T1000 (cell line): ENCODE measurements around the gene HMCN2.

ENCODE experiments used
- DNase-seq: peaks from one replicate; lab custom pipeline; 2025; ENCODE audit warnings: mixed read lengths; lab: John Stamatoyannopoulos, UW

HMCN2 gene

GRCh38 chr9:130414910-130415746 lies 149.6 kb downstream of the HMCN2 start:
- no peak for DNase-seq

DNA sequence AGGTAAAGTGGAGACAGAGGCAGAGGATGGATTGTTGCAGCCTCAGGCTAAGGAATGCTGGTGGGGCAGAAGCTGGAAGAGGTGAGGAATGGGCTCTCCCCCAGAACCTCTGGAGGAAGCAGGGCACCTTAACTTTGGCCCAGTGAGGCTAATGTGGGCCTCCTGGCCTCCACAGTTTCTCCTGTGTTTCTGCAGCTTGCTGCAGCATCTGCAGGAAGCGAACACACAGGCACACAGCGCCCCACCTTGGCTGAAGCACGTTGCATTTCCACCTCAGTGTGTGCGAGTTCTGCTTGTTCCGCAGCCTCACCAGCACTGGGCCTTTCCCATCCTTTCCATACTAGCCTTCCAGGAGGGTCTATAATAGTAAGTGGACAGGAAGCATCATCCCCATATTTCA lies 152.0 kb downstream of the HMCN2 start:
- no peak for DNase-seq

DNA sequence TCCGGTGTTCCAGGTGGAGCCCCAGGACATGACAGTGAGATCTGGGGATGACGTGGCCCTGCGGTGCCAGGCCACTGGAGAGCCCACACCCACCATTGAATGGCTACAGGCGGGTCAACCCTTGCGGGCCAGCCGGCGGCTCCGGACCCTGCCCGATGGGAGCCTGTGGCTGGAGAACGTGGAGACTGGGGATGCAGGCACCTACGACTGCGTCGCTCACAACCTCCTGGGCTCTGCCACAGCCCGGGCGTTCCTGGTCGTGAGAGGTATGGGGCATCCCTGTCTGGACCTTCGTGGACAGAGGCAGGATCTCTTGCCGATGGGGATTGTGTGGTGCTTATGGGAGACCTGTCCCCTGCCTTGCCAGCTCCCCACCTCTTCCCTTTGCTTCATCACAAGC lies 153.2 kb downstream of the HMCN2 start:
- no peak for DNase-seq

- no peak for DNase-seq
Measured at GRCh38 chr9:130419521-130420035, 154.0 kb downstream of the HMCN2 start.

DNA sequence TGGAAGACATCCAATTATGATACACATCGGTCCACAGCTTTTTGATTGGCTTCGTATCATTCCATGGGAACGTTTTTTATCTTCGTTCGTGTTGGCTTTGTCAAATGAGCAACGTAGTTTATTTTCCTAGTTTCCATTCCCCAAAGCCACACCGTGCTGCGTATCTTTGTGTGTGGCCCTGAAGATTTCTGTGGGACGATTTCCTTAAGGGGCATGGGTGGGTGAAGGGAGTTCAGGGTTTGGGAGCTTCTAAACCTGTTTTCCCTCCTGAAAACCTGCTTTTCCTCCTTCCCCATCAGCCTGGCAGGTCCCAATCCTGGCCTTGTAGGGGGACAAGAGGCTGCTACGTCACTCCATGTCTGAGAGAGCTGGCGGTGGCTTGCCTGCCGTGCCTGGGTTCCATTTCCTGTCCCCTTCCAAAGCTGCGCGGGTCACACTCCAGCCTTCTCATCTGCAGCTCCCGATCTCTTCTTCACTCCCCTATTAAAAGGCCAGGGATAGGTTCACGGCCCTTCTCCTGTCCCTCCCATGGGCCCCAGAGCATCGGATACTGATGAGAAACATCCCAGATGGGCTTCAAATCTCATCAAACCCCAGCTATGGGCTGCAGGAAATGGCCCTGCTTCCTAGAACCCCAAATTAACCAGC lies 155.7 kb downstream of the HMCN2 start:
- no peak for DNase-seq

DNA sequence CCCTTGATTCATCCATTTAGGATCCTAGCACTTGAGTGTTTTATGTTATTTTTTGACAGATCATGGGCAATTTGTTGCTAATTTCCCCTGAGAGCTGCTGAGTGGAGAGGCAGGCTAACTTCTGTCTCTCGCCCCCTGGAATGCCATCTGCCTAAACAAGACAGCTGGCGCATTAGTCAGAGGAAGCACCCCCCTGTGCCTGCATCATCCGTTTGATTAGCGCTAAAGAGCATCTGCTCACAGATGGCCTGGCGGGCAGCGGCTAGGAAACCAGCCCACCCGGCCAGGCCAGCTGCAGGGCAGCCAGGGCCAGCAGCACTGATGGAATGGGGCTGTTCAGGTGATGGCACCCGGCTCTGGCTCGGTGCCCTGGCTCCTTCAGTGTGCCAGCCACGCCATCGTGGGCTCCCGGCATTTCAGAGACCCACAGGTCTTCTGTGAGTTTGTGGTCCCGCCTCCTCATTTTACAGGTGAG lies 156.3 kb downstream of the HMCN2 start:
- DNase-seq: peak; percentile 66

- DNase-seq: no peak
Measured at GRCh38 chr9:130422546-130422945, 157.0 kb downstream of the HMCN2 start.

GRCh38 chr9:130423272-130423671 lies 157.7 kb downstream of the HMCN2 start:
- DNase-seq: no peak

DNA sequence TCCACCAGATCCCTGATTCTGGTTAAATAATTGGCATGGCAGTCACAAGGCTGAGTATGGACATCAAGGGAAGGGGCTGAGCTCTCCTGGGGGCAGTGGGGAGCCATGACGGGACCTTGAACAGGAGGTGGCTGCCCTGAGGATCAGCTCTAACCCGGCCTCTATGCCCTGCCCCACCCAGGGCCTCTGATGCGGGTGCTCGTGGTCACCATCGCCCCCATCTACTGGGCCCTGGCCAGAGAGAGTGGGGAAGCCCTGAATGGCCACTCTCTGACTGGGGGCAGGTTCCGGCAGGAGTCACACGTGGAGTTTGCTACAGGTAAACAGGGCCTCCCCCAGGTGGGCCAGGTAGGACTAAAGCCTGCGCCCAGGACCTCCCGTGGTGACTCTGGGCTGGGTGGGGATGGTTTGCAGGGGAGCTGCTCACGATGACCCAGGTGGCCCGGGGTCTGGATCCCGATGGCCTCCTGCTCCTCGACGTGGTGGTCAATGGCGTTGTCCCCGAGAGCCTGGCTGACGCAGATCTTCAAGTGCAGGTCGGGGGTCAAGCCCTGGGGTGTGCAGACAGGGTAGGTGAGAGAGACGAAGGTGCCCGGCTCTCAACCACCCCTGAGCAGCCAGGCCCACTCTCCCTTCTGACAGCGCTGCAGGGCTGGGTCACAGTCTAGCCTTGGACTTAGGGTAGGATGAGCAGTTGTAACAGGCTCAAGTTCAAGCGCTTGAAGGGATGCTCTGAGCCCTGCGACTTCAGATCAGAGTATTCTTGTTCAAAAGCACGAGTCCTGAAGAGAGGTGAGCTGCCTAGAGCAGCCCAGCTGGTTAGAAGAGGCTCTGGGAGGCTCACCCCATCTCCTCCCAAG lies 159.3 kb downstream of the HMCN2 start:
- DNase-seq: no peak

- no peak for DNase-seq
Measured at GRCh38 chr9:130425741-130426466, 160.3 kb downstream of the HMCN2 start.

DNA sequence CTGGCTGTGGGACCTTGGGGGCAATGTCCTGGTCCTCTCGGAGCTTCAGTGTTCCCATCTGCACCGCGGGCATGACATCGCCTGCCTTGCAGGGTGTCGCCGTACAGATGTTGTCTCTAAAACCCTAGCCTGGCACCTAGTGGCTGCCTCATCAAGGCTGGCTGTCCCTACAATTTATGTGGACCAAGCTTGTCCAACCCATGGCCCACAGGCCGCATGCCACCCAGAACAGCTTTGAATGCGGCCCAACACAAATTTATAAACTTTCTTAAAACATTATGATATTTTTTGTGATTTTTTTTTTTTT lies 160.9 kb downstream of the HMCN2 start:
- no peak for DNase-seq

DNA sequence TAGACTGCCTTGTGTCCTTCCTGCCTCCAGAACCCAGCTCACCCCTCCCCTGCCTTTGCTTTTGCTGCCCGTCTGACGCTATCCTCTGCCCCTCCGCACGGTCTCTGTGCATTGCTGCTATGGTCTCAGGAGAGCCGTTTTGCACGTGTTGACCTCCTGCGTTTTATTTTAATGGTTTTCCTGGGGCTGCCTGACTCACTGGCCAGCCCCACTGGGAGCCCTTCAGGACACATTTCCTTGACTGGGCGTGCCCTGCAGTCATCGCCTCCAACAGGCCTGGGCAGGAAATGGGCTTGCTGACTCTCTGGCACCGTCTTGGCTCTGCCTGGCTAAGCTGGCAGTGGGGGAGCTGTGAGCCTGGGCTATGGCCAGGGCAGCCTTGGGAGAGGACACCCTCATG lies 161.3 kb downstream of the HMCN2 start:
- DNase-seq: peak; percentile 92

DNA sequence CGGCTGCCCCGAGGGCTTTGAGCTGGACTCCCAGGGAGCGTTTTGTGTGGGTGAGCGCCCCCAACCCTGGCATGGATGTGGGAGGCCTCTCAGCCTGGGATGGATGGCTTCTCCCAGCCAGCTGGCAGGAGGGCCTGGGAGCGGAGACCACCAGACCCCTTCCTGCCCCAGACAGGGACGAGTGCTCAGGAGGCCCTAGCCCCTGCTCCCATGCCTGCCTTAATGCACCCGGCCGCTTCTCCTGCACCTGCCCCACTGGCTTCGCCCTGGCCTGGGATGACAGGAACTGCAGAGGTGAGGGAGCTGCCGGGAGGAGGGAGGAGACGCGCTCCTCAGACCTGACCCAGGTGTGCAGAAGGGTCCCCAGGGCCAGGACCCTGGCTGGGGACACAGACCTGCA lies 161.8 kb downstream of the HMCN2 start:
- DNase-seq: no peak

GRCh38 chr9:130428086-130428665 lies 162.6 kb downstream of the HMCN2 start:
- no peak for DNase-seq

DNA sequence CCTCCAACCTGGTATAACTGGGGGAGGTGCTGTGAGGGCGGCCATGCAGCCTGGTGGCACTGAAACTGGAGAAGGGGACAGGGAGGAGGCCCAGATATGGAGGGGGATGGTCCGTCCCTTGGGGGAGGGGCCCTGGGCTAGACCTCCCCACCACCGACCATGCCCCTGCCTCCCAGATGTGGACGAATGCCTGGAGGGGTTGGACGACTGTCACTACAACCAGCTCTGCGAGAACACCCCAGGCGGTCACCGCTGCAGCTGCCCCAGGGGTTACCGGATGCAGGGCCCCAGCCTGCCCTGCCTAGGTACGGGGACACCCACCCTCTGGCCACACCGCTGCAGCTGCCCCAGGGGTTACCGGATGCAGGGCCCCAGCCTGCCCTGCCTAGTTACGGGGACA lies 163.8 kb downstream of the HMCN2 start:
- DNase-seq: no peak

- DNase-seq: no peak
Measured at GRCh38 chr9:130429831-130430230, 164.3 kb downstream of the HMCN2 start.

GRCh38 chr9:130430232-130430631 lies 164.7 kb downstream of the HMCN2 start:
- no peak for DNase-seq

DNA sequence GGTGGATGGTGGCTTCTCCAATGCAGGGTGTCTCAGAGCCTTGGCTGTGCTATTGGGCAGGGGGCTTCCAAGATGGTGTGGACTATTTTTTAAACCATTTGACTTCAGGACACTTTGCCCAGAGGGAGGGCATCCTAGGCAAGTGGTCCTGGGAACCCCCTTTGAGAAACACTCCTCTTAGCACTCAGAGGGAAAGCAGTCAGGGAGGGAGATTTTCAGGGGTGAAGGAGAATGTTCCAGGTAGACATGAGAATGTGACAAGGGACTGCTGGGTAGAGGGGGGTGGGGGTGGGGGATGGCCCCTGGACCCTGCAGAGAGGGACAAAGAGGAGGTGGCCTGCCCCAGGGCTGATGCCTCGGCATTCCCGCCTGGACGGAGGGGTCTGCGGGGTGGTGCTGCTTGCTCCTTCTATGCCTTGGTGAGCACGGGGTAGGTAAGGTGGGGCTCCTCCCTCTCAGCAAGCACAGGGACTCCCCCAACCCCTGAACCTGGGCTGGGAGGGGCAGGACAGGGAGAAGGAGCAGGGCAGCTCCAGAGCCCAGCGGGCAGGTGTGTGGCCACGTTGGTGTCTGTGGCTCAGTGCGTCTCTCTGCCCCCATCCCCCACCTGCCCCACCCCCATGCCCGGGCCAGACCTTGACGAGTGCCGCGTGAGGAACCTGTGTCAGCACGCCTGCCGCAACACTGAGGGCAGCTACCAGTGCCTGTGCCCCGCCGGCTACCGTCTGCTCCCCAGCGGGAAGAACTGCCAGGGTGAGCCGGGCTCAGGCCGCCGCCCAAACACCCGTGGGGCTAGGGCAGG lies 165.4 kb downstream of the HMCN2 start:
- DNase-seq: no peak

- DNase-seq: no peak
Measured at GRCh38 chr9:130431536-130432303, 166.2 kb downstream of the HMCN2 start.

DNA sequence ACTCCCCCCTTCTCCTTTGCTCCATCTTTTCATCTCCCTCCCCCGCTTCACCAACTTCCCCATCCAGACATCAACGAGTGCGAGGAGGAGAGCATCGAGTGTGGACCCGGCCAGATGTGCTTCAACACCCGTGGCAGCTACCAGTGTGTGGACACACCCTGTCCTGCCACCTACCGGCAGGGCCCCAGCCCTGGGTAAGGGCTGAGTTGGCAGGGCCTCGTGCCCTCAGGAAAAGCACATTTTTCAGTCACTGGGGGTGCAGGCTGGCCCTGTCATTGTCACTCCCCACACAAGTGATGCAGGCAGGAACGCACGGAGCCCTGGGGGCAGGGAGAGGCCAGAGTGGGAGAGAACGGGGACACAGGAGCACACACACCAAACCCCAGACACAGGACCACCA lies 166.8 kb downstream of the HMCN2 start:
- DNase-seq: no peak
